H1 (cell line): ENCODE data around the gene SLC25A45. TPM values are rescaled to one million over a fixed set of nuclear protein-coding genes. Genes with fewer than 3 reads are reported as not detected.

Source experiments
- BCL11A ChIP-seq, 2 experiments: IDR thresholded peaks; one replicate each; pipeline ENCODE4 v1.6.1; 2011; ENCODE audit warnings: low read depth in 2 of 2, low read length in 2 of 2, mild to moderate bottlenecking in 2 of 2
- CHD2 ChIP-seq: IDR thresholded peaks from 2 replicates; pipeline ENCODE4 v1.6.1; 2012; ENCODE audit warnings: low read length, improper control_type of control experiment
- CREB1 ChIP-seq: IDR thresholded peaks from 2 replicates; pipeline ENCODE4 v1.6.1; 2012; ENCODE audit warnings: inconsistent platforms
- E2F6 ChIP-seq: IDR thresholded peaks from 2 replicates; pipeline ENCODE4 v1.6.1; 2012; ENCODE audit warnings: inconsistent platforms
- FOSL1 ChIP-seq: IDR thresholded peaks from 2 replicates; pipeline ENCODE4 v1.6.1; 2011; ENCODE audit warnings: mild to moderate bottlenecking, low read depth, low read length, moderate library complexity; ENCODE audit not compliant: insufficient read depth
- HDAC2 ChIP-seq, 2 experiments: fragments of 300-600 bp in 1 of 2; sonication (generic) in 1 of 2; IDR thresholded peaks; 2 replicates each; pipeline ENCODE4 v1.6.1; 2011 to 2012; ENCODE audit warnings: low read depth in 2 of 2, low read length in 2 of 2, mild to moderate bottlenecking in 2 of 2, moderate library complexity in 2 of 2, borderline replicate concordance in 1 of 2, inconsistent platforms in 1 of 2
- HDAC6 ChIP-seq: IDR thresholded peaks from one replicate; pipeline ENCODE4 v1.7.1; 2012; ENCODE audit warnings: low read depth, mild to moderate bottlenecking, inconsistent platforms, low read length, moderate library complexity
- JUN ChIP-seq: IDR thresholded peaks from 2 replicates; pipeline ENCODE4 v1.6.1; 2011; ENCODE audit warnings: low read depth, mild to moderate bottlenecking, improper control_type of control experiment, low read length
- KDM1A ChIP-seq: fragments of 200-600, 300-600 bp; sonication (generic); IDR thresholded peaks from 2 replicates; pipeline ENCODE4 v1.7.1; 2016; ENCODE audit warnings: mild to moderate bottlenecking, low read length, borderline replicate concordance
- MAFK ChIP-seq: IDR thresholded peaks from 2 replicates; pipeline ENCODE4 v1.6.1; 2012; ENCODE audit warnings: low read depth, mild to moderate bottlenecking, improper control_type of control experiment, low read length
- NRF1 ChIP-seq: IDR thresholded peaks from 2 replicates; pipeline ENCODE4 v1.6.1; 2011; ENCODE audit warnings: mild to moderate bottlenecking, low read depth, low read length, improper control_type of control experiment
- RFX5 ChIP-seq: IDR thresholded peaks from 2 replicates; pipeline ENCODE4 v1.6.1; 2011; ENCODE audit warnings: low read depth, low read length, improper control_type of control experiment, borderline replicate concordance
- SIRT6 ChIP-seq: IDR thresholded peaks from one replicate; pipeline ENCODE4 v1.7.1; 2012; ENCODE audit warnings: low read length, inconsistent platforms
- TAF7 ChIP-seq: optimal IDR thresholded peaks from 2 replicates; pipeline ENCODE3; 2011; ENCODE audit warnings: low read depth, mild to moderate bottlenecking, inconsistent platforms, low read length, moderate library complexity, borderline replicate concordance
- TBP ChIP-seq: IDR thresholded peaks from 2 replicates; pipeline ENCODE4 v1.6.1; 2011; ENCODE audit warnings: low read depth, low read length, improper control_type of control experiment
- TEAD4 ChIP-seq: IDR thresholded peaks from 2 replicates; pipeline ENCODE4 v1.6.1; 2012; ENCODE audit warnings: low read depth, low read length, inconsistent platforms, mixed read lengths
- YY1 ChIP-seq: IDR thresholded peaks from 2 replicates; pipeline ENCODE4 v1.6.1; 2011; ENCODE audit warnings: low read depth, mild to moderate bottlenecking, low read length
- polyA plus RNA-seq, 7 experiments: library from polyadenylated mRNA; depleted of rRNA in 3 of 7; stranded (reverse) in 5 of 7; unstranded in 2 of 7; fragments of >200 nt in 5 of 7; fragments of 200-250 nt in 2 of 7; gene quantifications; 1 replicate in 5 of 7; 2 replicates in 1 of 7; 4 replicates in 1 of 7; pipeline versions ENCODE4 v1.2.1 to v1.2.3, GENCODE V29; 2011 to 2013; ENCODE audit warnings: missing spikeins in 2 of 7, mixed read lengths in 2 of 7
- total RNA-seq: library from RNA; stranded (reverse); fragmentation: NEBNext Ultra II Directional; extraction: Animal tissue kit (Norgen Biotek cat#: 25700); gene quantifications from 2 replicates; pipeline ENCODE4 v1.2.1, GENCODE V29; 2021
- TF ChIP-seq, protein P1 (sequence below): IDR thresholded peaks from 2 replicates; pipeline ENCODE4 v1.6.1; 2011; ENCODE audit warnings: low read length, improper control_type of control experiment

The SLC25A45 gene
- total and polyA plus RNA-seq, 2 of the 8 experiments (the other 6 are each of a cell fraction or from before 2014, with no cell fraction given) = 0.54 to 0.59 TPM

- TF ChIP-seq YY1 (peak; percentile 18; the same call in 1 of the 2 replicates), MAFK (no peak), RFX5 (no peak), JUN (no peak), HDAC6 (no peak), NRF1 (no peak), SIRT6 (no peak), BCL11A (IDR thresholded peaks at IDR 0.05; ENCODE audit: low read depth in 2 of 2, low read length in 2 of 2) (no peak), FOSL1 (no peak), TAF7 (peak; percentile 95), HDAC2 (IDR thresholded peaks at IDR 0.05; ENCODE audit: borderline replicate concordance in 1 of 2, low read depth in 2 of 2, low read length in 2 of 2) (no peak), CHD2 (peak; percentile 85), E2F6 (no peak), TBP (peak; percentile 97), KDM1A (no peak), TEAD4 (no peak), CREB1 (peak; percentile 82)
- TF ChIP-seq, protein P1, sequence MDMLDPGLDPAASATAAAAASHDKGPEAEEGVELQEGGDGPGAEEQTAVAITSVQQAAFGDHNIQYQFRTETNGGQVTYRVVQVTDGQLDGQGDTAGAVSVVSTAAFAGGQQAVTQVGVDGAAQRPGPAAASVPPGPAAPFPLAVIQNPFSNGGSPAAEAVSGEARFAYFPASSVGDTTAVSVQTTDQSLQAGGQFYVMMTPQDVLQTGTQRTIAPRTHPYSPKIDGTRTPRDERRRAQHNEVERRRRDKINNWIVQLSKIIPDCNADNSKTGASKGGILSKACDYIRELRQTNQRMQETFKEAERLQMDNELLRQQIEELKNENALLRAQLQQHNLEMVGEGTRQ = no peak
Observed at GRCh38 chr11:65422633-65423515, 40.4 kb upstream of the SLC25A45 start, which contains the start of gene NEAT1 (continued).
